Stimulated activated CD8-positive, alpha-beta memory T cell treated with anti-CD3 and anti-CD28 coated beads, Interleukin-4, amount 100 ng/mL, for 4 hours (primary cell): Measurements from ENCODE around the gene MTHFS.
A peak's percentile ranks its signal among the peaks of the same experiment; 100 is the strongest.

Experiments
- DNase-seq, 2 donors: peaks; one replicate each; pipeline ENCODE4 v3.0.0-alpha.2; 2020; ENCODE audit warnings: low read depth in 2 of 2, low spot score in 1 of 2

The MTHFS gene

DNA sequence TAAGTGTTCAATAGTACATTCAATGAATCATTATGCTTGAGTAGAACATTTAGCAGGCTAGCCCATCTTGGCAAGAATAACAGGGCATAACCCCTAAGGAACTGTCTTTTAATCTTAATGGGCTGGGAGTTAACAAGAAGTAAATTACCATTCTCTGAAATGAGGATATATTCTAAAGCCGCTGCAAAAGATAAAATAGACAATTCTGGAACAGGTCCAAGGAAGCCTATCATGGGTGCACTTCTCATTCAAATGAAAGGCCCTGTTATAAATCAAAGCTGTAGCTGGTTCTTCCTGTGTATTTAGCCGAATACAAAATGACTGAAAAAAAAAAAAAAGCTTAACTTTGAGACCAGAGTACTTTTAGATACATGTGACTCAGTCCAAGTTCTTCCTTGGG, 15.6 kb downstream of the MTHFS start:
- DNase-seq: no peak

DNA sequence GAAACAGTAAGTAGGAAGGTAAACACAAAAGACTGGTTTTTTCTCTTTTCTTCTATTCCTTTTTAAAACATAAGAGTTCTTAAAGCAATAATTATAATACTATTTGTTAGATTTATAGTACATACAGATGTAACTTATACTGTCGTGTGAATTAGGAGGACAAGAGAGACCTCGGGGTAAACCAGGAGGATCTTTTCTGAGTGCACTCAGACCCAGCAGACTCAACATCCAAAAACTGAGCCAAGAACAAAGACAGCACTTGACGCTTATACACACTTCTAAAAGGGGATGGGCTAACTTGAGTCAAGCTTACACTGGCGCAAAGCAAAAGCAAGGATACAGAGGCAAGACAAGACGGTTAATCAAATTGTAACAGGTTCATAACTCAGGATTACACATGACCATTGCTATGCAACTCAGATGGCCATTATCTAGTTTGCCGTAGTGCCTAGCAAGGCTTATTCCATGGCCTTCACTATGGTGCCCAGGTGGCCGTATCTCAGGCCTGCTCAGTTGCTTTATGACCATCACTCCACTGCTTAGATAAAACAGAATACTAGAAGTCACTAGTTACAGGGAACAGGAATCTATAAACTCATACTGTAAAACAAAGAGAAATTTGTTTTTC, 18.6 kb downstream of the MTHFS start:
- no peak for DNase-seq

DNA sequence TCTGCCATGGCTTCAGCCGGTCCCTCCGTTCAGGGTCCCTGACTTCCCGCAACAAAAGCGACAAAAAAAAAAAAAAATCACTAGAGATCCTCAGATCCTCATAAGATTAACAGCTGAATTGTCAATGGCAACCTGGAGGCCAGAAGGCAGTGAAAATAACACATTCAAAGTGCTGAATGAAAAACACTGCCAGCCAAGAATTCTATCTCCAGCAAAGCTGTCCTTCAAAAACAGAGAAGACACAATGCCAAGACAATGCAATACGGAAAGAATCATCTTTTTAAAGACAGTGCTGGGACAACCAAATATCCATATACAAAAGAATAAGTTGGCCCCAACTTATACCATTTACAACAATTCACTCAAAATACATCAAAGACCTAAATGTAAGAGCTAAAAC, 21.6 kb downstream of the MTHFS start:
- no peak for DNase-seq

DNA sequence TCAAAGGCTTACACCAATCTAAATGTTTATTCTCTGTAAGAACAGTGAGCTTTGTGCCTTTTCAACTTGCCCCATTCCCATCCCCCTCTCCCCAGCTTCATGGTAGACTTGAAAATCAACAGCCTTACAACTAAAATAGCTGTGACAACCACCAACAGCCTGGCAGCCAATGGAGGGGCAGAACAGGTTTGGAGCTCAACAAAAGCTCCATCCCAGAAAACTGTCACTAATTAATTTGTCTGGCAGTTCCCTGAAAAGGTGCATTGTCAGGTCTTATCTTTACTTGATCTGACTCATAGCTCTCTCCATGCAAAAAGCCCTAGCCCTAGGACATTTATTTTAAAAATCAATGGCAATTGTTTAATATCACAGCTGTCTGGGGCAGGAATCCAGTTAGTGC, 22.6 kb downstream of the MTHFS start:
- no peak for DNase-seq

DNA sequence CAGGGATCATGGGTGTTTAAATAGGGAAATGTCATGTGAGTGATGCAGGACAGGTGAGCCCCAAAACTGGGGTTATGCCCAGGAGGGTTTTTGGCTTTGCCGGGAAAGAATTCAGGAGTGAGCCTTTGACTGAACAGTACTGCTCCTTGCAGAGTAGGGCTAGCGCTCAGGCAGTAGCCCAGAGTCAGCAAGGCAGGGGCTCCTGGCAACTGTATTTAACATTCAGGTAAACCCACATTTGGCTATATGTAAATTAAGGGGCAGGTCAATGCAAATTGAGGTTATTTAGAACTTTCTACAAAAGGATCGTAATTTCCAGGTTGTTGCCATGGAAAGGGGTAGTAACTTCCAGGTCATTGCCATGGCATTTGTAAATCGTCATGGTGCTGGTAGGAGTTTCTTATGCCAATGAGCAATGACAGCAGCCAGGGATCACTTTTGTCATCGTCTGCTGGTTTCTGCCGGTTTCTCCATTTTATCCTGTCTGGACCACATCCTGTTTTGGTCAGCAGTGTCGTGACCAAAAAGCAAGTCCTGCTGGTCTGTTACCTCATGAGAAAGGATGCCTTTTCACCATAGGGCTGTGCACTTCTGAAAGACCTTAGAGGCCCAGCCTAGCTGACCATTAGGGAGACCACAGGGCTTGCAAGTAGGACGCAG, 24.3 kb downstream of the MTHFS start:
- DNase-seq: no peak

DNA sequence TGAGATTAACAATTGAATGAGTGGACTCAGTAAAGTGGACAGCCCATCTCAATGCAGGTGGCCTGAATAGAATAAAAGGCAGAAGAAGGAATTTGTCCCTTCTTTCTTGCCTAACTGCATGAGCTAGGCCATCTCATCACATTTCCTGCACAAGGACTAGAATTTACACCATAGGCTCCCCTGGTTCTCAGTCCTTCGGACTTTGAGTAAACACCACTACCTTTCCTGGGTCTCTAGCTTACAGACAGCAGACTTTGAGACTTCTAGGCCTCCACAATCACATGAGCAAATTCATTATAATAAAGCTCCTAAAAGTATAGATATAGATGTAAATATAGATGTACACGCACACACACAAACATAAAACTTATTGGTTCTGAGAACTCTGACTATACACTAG, 28.3 kb downstream of the MTHFS start:
- no peak for DNase-seq

DNA sequence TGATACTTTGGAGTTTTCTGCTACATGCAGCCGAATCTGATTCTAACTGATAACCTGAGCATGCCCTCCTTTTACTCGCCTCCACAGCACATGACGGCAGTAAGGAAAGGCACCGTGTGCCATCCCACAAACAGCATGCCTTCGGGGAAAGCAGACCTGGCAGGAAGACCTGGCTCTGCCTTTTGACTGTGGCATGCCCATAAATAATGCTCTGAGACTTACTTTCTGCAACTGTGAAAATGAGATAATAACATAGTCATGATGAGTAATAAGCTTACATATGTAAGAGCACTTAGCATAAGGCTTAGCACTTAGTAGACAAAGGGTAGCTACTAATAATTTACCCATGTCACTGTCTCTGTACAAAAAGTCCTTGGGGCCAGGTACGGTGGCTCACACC, 32.9 kb downstream of the MTHFS start:
- DNase-seq: no peak

DNA sequence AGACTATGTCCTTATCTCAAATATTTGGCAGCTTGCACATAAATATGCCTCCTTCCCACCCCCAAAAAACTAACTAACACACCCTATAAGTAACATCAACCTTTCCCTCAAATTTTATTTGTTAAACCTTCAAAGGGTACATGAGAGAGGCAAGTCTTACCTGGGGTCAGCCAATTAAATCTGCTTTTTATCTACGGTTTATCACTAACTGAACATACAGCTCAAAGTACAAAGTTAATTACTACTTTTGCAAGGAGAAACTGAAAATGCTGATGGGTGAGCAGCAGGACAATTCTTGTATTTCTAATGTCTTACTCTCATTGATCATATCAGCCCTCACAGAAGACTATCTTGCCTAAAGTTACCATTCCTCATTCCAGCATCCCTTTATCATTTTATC, 34.6 kb downstream of the MTHFS start:
- DNase-seq: no peak

DNA sequence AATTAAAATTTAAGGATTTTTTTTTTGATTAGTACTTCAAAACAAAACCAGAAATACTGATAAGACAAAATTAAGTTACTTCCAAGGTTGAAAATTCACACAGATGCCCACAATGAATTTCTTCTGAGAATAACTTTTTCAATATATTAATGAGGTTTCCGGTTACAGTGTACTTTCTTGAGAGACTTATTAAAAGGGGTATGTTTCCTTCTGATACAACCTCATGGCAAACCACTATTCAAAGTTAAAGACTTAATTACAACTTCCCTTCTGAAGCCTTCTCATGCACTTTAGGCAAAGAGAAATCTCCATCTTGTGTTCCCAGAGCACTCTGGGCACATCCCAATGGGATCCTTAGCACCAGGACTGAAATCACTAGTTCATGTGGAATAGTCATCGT, 36.2 kb downstream of the MTHFS start:
- DNase-seq: no peak

DNA sequence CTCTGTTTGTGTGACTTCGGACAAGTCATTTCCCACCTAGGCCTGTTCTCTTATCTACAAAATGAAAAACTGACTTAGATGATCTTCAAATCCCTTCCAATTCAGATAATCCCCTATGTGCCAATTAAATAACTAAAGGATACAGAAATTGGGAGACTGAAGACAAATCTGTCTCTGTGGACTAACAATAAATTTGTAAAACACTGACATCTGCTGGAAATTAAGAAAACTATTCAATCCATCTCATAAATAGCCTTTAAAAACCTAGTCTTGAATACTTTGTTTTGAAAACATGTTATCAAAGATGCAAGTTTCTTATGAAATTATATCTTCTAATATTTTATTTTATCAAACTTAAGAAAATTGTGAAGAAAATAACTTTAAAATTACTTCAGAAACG, 38.3 kb downstream of the MTHFS start:
- no peak for DNase-seq

DNA sequence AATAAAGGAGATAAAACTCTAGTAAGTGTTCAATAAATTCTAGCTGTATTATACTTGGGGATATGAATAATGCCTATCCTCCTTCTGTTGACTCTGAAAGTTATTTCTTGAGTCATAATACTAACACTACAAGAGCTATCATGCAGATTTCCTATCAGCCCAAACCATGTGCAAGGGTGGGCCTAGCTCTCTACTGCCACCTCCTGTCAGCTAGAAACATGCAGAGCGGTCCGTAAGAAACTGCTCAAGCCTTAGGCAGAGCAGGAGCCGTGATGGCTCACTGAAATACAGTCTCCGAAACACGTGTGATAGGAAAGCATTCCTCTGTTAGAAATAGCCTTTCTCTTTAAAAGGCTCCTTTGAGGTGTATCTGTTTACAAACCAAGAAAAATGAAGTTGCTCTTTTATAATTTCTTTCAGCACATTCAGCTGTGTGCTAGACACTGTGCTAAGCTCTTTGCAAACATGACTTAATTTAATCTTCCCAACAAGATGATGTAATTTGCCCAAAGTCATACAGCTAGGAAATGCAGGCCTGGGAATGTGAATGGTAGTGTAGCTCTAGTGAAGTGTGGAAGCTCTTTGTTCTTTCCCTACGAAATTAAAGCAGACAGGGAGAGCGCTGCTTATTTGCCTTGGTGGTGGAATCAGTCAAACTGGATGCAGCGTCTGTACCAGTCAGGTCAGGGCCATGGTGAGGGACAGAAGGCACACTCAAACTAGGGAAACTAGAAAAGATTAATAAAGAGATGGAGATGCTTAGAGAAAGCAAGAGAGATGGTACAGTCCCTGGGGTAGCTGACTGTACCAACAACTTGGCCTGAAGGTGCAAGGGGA, 43.1 kb downstream of the MTHFS start:
- peak; percentile 27 to 35 for DNase-seq

DNA sequence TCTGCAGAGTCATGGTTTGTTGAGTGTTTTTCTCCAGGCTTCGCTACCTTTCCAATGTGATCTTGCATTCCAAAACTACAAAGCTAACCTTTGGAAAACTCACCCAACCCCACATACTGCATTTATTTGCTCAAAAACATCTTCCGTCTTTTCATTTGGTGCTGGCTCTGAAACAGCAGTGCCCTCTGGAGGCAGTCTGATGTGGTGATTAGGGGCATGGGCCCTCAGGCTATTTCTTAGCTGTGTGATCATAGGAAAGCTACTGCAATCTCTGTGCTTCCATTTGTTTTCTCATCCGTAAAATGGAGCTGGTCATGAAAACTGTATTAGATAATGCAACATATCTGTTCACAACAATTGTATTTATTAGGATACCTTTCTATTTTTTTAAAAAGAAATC, 47.0 kb downstream of the MTHFS start:
- no peak for DNase-seq

DNA sequence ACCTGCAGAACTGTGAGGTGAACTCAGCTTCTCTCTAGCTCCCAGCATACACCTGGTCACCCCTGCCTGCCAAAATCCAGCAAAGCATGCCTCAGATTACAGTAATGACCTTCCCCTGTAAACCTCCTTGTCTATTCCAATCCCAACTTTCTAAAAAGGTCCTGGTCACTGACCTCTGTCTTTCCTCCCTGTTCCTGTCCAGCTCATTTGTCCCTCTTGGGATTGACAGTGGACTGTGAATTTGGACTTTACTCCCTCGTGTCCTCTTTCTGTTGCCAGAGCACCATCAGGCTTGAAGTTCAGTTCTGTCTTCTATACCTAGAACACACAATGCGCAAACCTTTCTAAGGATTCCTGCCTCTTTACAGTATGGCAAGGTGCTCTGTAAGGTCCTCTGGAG, 50.3 kb downstream of the MTHFS start:
- no peak for DNase-seq

DNA sequence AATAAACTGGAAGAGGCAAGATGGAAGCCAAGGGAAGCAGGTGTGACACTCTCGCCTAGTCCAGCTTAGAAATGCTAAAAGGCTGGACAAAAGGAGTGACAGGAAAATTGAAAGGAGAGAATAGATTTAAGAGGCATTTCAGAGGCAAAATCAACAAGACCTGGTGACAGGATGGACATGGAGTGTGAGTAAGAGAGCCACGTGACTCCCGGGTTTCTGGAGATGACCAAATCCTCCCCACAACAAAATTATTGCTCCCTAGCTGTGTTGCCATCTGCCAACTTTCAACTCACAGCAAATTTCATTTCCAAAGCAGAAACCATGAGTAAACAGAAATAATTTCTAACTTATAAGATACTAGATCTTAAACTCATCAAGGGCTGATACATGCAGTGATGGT, 52.6 kb downstream of the MTHFS start:
- DNase-seq: no peak

DNA sequence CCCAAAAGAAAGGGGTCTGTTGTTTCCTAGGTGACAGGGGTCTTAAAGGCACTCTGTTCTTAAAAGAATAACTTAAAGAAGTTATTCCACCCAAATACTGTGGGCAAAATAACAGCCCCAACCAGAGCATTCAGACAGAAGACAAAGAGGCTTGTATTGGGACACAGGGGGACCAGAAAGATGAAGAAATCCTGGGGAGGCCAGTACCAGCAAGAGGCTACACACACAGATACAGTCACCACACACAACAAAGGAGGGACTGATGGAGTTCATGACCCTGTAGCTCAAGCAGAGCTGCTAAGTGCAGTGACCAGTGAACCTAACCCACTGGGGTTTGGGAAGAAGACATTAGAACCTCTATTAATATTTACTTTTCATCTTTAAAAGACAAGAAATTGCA, 59.0 kb downstream of the MTHFS start:
- DNase-seq: no peak

DNA sequence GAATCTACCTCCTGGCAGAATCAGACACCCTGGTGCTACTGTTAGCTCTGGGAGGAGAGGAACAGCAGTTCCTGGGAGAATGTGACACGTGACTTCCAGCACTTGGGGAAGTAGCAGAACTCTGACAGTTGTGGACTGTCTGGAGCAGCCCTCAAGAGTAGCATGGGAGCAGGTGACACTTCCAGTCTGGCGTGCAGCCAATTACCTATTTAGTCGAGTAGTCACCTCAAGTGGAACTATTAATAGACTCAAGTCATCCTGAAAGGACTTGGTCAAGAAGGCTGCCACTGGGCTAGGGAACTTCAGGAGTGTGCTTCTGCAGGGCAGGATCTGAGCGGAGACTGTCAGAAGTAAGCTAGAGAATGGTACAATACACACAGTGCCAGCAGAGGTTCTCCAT, 62.3 kb downstream of the MTHFS start:
- DNase-seq: no peak

DNA sequence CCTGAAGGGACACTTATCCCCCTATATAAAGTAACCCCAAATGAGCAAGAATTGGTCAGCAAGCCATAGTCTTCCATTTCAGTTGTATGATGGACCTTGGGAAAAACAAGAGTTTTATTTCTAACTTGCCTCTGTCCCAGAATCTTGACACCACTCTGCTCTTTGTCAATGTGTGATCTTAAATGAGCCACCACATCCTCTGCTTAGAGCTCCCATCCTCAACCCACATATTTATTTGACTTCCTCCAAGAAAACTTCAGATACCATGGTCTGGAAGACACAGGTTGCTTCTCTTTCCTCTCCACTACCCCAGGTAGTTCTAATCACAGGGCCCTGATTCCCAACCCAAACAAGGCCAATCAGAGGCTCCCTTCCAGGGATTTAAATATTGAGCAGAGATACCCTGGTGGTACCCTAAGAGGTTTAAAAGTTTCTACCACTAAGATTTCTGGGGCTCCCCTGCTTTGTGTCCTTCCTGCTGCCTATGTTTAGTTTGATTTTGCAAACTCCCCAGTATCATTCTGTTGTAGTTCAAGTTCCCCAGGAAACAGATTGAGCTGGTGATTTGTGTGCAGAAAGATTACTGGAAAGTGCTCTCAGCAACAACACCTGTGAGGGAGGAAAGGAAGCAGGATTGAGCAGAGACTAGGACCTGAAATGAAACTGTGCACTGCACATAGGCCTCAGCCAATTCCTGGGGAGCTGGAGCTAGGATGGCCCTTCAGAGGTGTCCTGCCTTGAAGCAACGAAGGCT, 64.3 kb downstream of the MTHFS start:
- no peak for DNase-seq

DNA sequence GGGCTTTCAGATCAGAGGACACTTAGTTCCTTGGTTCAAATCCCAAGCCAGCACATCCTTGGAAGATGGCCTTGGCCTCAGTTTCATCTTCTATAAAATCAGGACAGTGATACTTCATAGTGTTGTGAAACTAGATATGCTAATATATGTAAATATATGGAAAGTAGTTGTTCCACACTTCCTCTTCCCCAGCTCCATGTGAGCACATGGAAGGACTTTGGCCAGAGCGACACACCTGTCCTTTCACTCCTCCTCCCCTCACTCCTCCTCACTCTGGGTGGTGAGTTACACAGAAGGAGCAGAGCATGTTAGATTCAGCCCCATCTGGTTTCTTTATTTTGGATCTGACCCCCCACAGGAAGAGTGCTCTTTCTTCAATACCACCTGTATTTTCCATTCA, 65.2 kb downstream of the MTHFS start:
- DNase-seq: no peak

DNA sequence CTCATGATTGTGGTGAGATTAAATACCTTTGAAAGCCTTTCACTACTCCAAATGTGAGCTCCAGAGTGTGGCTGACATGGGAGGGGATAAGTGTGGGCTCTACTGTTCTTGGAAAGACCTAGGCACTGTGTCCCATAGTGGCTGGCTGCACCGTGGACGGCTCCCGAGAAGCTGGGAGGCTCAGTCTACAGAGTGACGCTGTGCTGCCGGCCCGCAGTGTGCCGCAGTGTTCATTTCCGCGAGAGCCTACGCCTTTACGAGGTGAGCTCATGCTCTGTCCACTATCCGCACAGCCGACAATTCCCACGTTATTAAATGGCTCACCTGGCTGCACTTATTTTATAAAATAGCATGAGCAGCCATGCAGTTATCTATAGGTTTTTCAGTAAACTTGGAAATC, 66.9 kb downstream of the MTHFS start:
- DNase-seq: no peak

DNA sequence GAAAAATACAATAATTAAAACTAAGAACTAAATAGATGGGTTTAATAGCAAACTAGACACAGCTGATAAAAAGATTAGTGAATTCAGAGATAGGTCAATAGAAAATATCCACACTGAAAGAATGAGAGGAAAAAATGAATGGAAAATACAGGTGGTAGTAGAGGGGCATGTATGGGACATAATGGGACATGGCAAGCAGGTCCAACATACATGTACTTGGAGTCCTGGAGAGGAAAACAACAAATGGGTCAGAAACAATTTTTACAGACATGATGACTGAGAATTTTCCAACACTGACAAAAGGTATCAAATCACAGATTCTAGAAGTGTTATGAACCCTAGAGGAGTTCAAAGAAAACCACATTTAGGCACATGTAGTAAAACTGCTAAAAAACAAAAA, 68.4 kb downstream of the MTHFS start:
- no peak for DNase-seq

DNA sequence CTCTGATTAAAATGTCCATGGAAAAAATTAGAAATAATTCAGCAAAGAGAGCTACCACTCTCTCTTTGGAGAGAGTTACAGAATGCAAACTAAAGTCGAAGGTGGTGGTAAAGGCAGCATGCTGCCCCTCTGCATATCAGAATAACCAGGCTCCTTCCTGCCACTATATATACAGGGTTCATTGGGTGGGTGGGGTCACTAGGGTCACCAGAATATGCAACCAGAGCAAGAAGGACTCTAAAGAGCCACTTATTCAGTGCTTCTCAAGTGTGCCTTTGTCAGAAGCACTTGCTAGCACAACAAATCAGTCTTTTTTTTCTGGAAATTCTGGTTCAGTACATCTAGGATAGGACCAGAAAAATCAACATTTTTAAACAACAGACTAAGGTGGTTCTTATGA, 70.0 kb downstream of the MTHFS start:
- no peak for DNase-seq
